Measurements from ENCODE around the gene CHDH.

Gene CHDH

DNA sequence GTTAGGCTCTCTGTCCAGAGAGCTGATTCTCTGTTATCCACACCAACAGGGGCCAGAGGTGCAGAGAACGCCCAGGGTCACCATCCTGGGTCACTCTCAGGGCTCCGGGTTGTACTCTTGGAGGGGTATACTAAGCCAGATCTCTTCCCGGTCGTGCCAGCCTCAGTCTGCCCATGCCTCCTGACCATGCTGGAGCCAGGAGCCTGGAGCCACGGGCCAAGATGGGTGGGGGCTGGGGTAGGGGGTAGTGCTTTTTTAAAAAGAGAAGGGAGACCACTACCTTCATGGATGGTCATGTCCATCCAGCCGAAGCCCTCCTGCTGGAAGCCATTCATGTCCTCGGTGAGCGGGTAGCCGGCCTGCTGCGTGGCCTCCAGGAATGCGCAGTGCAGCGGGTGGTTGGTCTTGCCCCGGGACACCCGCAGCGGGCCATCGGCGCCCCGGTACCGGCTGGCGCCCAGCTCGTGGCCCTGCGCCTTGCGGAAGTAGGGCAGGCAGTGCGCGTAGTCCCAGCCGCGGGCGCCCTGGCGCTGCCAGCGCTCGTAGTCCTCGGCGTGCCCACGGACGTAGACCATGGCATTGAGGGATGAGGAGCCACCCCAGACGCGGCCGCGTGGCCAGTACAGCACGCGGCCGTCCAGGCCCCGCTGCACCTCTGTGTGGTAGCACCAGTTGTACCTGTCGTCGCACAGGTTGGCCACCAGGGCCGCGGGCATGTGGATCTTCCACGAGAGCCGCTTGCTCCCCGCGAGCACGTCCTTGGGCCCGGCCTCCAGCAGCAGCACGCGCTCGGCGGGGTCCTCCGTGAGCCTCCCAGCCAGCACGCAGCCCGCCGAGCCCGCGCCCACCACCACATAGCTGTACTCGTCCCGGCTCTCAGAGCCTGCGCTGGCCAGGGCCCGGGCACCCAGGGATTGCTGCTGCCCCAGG lies 22.9 kb downstream of the CHDH start:
- DNase-seq = no peak

DNA sequence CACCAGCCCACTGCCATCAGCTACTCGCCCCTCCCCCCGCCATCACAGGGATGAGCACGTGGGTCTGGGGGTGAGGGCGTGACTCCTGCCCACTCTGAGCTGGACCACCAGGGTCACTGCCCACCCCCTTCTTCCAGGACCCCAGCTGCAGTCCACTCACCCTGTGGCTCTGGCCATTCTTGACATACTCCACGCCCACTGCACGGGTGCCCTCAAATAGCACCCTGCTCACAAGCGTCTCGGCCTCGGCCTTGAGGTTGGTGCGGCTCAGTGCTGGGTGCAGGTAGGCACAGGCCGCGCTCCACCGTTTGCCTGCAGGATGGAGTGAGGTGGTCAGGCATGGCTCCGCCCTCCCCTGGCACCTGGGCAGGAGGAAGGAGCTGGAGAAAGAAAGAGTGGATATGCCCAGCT lies 23.9 kb downstream of the CHDH start:
- DNase-seq = no peak

DNA sequence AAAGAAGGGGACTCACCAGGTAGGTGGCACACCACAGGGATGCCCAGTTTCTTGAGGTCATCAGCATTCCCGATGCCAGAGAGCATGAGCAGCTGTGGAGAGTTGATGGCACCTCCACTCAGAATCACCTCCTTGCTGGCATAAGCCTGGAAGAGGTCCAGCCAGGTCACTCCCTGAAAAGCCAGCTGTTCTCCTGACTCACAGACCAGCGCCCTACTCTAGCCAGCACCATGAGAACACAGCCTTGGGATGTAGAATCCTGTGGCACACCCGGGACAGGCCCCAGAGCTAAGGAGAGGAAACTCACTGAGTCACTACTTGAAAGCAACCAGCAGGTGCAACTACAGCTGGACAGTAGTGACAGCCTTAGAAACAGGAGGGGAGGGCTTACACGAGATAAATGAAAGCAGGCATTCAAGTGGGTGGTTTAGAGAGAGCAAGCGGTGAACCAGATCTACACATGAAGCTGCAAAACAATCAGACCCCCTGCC lies 24.5 kb downstream of the CHDH start:
- no peak for DNase-seq

DNA sequence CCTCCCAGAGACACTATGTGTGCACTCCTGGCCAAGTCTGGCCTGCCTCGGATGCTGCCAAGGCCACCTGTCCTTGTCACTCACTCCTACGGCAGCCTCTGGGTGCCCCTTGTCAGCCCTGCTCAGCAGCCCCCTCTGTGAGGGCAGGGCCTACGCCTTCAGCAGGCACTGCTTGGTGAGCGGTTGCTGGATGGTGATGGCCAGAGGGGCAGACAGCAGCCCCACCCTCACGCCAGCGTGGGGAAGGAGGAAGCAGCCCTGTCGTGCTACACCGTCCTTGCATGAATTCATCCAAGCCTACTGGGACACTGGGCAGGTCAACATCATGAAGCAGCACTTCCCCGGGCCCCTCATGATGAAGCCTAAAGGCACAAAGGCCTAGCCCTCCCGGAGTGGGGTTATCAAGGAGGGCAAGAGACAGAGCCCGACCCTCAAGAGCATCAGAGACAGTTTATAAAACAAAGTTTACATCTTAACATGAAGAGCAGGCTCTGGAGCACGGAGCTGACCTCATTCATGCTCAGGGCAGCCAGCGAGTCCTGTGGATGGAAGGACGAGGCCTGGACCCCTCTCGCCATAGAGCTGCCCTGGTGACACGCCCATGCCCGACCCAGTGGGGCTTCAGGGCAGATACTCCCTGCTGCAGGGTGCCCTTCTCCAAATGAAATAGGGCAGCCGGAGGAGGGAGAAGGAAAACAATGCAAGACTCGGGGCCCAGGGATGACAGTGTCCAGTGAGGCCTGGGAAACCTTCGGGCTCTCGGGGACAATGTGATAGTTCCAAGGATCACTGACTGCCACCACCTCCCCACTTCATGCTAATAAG lies 25.3 kb downstream of the CHDH start:
- DNase-seq = no peak

DNA sequence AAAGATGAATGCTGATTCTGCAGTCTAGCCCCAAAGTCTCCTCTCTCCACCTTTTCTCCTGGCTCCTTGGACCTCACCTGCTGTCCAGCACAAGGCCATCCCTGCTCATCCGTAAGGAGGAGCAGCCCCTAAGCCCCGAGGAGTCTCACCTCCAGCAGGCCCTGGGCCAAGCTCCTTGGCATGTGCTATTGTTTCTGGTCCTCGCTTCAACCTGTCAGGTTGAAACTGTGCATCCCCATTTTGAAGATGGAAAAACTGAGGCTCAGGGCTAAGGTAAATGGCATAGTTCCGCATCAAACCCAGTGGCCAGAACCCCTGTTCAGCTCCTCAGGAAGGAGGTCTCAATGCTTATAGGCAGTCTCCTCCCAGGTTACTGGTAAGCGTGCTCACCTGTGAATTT lies 26.1 kb downstream of the CHDH start:
- no peak for DNase-seq

DNA sequence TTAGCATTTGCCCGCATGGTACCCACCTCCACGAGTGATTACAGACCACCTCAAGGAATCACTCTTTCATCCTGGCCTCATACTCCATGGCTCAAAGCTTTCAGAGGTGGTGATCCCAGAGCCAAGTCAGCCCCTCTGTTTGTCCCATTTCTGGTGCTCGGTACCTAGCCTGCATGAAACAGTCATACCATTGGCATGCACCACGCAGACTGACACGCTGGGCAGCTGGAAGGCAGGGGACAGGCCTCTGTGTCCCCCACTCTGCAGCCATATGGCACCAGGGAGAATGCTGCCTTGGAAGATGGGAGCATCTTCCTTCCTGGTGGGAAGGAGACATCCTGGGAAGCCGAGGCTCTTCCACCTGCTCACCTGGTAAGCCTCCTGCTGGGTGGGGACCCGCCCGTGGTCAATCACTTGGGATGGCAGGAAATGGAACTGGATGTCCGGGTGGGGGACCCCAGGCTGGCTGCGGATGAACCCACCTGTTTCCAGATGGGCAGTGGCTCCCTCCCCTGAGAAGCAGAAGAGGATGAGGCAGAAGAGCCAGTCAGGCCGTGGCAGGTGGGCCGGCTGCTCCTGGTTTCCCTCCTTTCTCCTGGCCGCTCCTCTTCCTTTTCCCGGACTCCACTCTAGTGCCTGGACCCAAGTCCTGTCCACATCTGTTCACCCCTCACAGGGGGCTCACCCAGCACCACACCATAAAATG lies 26.9 kb downstream of the CHDH start:
- no peak for DNase-seq

DNA sequence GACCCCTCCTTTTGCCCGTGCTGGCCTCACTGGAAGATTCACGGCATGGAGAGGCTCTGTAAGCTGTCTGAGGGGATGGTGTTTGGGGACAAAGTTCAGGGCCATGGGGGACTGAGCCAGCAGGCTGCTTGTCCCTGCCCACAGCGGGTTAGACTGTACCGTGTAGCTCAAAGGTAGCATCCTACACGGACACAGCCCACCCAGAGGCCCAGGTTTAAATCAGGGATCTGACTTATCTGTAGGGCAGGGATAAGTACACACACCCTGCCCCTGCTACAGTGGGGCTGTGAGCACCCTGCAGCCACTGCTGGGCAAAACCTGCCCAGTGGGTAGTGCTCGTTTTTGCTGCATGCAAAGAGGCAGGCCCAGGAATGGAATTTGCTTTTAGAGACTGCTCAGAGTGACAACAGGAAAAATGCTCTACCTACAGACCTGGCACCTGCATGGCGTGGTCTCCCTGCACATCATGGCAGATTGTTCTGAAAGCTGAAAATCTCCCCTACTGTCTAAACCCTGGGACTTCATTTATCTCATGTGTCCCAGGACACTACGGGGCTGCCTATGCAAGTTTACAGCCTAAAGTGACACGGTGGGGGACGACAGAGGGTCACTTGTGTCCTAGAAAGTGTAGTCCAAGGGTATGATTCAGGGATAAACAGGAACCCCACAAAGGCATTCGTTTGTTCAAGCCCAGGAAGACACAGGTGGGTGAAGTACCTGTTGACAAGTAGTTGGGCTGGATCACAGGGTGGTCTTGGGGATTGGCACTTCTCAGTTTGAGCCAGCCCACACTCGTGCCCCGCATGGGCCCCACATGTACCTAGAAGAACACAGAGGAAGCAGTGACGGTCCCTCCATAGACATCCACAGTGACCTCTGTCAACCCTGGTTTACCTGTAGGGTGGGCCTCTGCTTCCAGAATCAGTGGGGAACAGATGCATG lies 27.7 kb downstream of the CHDH start:
- DNase-seq = no peak

DNA sequence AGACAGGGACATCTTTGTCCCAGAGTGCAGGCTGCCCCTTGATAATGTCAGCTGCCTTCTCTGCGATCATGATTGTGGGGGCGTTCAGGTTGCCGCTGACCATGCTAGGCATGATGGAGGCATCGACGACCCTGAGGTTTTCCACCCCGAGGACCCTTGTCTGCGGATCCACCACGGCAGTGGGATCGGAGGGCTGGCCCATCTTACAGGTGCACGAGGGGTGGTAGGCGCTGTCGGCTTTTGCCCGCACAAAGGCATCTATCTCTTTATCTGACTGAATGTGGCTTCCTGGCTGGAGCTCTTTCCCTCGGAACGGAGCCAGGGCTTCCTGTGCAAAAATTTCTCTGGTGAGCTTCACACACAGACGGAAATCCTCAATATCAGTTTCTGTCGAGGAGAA lies 28.4 kb downstream of the CHDH start:
- no peak for DNase-seq

DNA sequence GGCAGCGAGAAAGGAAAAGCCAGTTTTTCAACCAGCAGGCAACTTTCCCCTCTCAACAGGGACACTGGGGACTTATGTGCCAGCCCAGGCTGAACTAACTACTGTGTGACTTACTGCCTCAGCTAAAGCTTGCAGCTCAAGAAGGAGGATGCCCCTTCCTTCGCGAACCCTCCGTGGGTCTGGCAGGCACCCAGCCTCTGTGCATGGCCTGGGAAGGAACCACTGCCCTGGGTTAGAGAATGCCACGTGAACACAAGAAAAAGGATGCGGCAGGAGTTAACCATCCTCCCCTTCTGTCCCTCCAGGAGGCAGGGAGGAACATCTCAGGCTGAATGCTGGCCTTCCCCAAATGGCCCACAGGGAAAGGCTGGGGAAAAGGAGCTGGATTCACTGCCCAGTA lies 29.0 kb downstream of the CHDH start:
- DNase-seq = no peak

DNA sequence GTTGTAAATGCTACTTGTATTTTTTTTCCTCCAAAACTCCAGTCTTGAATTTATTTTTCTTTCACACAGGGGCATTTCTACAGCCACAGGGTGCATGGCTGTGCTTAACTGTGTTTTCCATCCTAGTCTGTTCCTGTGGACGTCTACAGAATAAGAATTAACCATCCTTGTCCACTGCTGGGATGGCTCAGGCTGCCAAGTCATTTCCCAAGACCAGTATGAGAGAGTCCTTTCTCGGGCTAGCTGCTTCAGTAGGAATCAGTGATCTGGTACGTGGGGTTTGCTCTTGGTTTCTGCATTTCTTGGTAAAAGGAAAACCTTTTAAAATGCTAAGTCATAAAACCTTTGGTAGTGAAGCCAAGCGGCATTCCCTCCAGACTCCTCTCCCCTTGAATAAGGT lies 29.8 kb downstream of the CHDH start:
- no peak for DNase-seq

DNA sequence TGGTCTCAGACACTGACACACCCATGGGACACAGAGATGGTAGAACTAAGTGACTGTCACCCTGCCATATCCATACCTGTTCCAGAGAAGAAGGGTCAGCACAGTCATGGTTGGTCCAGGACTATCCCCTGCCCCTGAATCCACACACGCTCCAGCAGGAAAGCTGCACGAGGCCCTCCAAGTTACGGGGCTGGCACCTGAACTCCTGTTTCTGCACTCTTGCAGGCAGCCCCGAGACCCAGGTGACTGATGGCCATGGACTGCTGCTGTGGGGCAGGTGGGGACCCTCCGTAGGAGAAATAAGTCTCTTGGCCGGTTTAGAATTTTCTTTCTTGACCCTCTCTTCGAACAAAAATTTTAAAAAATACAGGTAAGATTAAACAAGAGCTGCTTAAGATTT lies 30.6 kb downstream of the CHDH start:
- DNase-seq = no peak

DNA sequence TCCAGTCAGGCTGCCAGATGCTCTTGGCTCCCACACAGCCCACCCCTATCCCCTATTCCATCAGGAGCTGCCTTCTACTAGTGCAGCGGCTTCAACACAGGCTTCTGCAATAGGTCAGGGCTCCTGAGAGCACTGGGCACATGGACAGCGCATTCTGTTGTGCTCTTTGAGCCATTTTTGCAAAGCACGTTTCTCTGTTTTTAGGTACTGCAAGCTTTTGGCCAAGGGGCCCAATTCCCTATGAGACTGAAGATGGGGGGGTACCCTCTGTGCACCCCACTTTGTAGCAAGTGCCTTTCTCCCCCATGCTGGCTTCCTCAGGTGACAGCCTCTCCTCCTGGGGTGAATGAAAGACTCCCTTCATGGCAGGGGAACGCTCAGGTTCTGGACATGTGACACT lies 31.2 kb downstream of the CHDH start:
- no peak for DNase-seq

DNA sequence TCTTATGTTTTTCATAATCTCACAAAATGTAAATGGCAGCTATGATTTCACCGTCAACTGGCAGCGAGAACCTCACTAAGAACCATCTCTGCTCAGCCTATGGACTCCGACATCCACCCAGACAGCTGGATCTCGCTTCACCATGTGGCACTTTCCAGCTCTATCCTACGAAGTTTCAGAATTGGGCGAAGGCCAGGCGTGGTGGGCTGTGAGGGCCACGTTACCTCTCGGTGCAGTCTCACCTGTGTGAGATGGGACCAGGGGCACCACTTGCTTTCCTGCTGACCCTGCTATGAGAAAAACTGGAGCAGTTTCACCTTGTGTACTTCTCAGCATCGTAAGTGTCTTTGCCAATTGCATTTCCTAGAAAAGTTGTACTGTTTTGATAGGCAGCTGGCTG lies 32.3 kb downstream of the CHDH start:
- DNase-seq = no peak

DNA sequence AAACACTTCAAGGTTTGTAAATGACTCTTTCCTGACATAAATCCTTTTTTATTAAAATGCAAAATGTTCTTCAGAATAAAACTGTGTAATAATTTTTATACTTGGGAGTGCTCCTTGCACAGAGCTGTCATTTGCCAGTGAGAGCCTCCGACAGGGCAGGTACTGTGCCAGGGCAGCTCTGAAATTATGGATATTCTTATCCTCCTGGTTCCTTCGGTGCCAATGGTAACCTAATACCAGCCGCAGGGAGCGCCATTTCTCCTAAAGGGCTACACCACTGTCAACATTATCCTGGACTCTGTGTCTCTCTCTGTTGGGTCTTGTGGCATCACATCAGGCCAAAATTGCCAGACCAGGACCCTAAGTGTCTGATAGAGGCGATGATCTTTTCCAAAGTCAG lies 33.0 kb downstream of the CHDH start:
- DNase-seq = no peak

DNA sequence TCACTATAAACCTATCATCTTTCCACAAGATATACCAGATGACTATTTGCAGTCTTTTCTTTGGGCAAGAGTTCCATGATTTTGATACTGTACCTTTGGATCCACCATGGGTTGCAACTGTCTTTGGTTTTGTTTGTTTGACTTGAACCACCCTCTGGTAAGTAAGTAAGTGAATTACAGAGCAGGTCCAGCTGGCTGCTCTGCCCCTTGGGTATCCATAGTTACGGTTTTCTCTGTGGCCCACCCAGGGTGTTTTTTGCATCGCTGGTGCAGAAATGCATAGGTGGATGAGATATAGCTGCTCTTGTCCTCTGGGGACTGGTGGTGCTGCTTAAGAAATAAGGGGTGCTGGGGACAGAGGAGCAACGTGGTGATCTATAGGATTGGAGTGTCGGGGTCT lies 33.8 kb downstream of the CHDH start:
- no peak for DNase-seq

DNA sequence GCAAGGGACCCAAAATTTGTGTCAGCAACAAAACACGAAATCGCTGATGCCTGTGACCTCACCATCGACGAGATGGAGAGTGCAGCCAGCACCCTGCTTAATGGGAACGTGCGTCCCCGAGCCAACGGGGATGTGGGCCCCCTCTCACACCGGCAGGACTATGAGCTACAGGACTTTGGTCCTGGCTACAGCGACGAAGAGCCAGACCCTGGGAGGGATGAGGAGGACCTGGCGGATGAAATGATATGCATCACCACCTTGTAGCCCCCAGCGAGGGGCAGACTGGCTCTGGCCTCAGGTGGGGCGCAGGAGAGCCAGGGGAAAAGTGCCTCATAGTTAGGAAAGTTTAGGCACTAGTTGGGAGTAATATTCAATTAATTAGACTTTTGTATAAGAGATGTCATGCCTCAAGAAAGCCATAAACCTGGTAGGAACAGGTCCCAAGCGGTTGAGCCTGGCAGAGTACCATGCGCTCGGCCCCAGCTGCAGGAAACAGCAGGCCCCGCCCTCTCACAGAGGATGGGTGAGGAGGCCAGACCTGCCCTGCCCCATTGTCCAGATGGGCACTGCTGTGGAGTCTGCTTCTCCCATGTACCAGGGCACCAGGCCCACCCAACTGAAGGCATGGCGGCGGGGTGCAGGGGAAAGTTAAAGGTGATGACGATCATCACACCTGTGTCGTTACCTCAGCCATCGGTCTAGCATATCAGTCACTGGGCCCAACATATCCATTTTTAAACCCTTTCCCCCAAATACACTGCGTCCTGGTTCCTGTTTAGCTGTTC lies 34.9 kb downstream of the CHDH start:
- DNase-seq = no peak

DNA sequence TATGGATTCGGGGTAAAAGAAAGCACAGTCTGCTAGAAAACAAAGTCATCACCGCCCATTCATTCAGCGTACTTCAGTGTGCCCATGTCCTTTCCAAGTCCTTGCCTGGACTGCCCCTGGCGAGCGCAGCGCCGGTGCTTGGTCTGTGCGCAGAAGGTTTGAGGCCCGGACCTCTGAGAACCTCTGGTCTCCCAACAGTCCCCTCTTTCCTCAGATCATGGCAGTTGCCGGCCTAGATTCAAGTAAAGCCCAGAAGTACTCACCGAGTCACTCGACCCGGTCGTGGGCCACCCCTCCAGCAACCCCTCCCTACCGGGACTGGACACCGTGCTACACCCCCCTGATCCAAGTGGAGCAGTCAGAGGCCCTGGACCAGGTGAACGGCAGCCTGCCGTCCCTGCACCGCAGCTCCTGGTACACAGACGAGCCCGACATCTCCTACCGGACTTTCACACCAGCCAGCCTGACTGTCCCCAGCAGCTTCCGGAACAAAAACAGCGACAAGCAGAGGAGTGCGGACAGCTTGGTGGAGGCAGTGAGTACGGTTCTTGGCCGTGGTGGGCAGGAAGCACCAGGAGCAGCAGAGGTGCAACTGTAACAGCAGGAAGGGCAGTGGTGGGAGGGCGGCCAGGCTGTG lies 36.3 kb downstream of the CHDH start:
- no peak for DNase-seq

DNA sequence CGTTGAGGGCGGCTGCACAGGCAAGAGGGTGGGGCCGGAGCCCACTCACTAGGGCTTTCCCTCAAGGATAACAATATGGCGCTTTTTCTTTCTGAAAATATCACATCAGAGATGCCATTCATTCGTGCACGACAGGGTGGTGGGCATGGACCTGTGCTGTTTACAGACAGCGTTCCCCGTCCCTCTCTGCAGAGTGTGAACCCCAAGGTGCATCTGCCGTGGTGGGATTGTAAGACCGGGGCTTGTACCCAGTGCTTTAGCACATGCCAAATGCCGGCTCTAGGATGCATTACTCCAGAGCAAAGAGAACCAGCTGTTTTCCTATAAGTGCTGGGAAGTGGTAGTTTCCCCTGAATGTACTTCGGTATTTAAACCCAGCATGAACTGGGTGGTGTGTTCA lies 37.0 kb downstream of the CHDH start:
- DNase-seq = no peak

DNA sequence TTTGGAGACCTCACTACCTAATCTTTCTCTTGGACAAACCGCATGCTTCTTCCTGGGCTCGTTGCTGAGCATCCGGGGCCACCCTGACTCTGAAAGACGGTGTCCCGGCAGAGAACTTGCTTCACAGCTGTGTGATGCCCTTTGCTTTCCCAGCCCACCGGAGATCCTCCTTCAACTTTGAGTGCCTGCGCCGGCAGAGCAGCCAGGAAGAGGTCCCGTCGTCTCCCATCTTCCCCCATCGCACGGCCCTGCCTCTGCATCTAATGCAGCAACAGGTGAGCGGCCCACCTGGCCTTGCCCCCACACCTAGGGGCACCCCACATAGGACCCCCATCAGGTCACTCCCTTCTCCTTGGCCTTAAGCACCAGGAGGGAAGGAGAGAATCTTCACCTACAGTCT lies 37.7 kb downstream of the CHDH start:
- no peak for DNase-seq

DNA sequence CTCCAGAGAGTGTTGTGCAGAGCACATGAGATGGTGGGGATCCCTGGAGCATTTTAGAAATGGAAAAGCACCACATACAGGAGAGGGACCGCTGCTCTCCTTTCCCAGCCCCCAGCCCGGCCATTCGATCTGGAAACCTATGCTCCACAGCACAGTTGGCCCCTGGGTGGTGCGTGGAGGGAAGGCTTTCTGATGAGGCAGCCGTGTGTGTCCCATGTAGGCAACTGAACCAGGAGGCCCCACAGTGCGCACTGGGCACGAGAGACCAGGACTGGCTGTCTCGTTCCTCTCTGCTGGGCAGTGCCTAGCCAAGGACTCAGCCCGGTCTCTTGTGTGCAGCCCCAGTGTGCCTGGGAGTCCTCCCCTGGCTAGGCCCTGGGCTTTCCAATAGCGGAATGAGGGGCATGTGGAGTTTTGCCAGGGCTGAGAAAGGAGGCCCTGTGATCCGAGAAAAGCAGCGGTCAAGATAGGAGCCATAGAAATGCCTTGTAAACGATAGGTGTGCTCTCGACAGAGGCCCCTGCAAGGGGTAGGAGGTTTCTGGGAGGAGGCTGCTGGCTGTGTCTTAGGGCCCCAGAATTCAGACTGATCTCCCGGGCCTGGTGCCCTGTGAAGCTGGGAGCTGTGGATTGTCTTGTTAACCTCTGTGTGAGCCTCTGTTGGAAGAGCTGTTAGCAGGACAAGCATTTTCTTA lies 39.0 kb downstream of the CHDH start:
- no peak for DNase-seq
